GM21529 (cell line): ENCODE measurements around the gene TBC1D22A.

ENCODE experiments used
- ATAC-seq: cut with Tn5 transposase; IDR thresholded peaks from one replicate; pipeline ENCODE4 v1.9.1; 2021; ENCODE audit not compliant: unreplicated experiment

TBC1D22A gene

DNA sequence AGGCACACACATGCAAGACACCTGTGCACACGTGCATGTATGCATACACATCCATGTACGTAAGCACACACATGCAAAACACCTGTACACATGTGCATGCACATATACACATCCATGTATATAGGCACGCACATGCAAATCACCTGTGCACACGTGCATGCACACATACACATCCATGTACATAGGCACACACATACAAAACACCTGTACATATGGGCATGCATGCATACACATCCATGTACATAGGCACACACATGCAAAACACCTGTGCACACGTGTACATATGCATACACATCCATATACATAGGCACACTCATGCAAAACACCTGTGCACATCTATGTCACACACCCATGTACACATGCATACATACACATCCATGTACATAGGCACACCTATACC, 458.3 kb downstream of the TBC1D22A start:
- ATAC-seq, result no peak

DNA sequence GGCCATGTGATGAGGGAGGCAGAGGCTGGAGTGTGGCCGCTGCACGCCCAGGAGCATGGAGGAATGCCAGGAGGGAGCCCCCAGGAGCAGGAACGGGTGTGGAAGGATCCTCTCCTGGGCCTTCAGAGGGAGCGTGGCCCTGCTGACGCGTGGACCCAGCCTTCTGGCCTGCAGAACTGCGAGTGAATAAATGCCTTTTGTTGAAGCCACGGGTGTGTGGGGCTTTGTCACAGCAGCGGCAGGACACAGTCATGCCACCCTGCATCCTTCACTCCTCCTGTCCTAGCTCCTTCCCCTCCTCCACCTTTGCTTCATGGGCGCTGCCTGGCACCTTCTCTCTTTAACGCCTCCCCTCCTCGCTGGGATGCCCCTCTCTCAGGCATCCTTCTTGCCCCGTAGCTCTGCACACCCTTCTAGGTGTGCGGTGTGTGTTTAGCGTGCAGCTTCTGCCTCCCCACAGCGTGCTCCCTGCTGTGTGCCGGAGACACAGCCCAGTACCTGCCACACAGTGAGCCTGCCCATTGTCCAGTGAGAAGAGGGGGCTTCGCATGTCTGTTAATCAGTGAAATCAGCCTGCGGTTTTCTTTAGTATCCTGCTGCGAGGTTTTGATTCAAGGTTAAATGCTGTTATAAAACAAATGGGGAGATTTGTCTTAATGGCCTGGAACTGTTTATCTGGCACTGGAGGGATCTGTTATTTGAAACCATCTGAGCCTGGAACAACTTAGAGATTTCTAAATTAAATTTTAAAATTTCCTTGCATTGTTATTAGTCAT, 459.6 kb downstream of the TBC1D22A start:
- no peak for ATAC-seq
